Retinal pigment epithelial cell (primary cell): ENCODE data around the gene CCDC154.

ENCODE experiments used
- DNase-seq: peaks from one replicate; pipeline ENCODE4 v3.0.0-alpha.2; 2010; ENCODE audit warnings: low read depth
- H3K4me3 ChIP-seq: 2 replicates; pipeline ENCODE4 v1.5.1; 2011; ENCODE audit warnings: mild to moderate bottlenecking, low read length, control low read depth, moderate library complexity
- CTCF ChIP-seq: conservative IDR thresholded peaks from 2 replicates; pipeline ENCODE4 v1.5.1; 2011; ENCODE audit warnings: low read depth, low read length, control low read depth, inconsistent platforms

Gene CCDC154

GRCh38 chr16:1458336-1458976 is 14.1 kb upstream of the CCDC154 start:
- DNase-seq: no peak
- H3K4me3 ChIP-seq: no peak overlapping the region
- TF ChIP-seq CTCF: no peak

GRCh38 chr16:1457489-1458245 is 13.3 kb upstream of the CCDC154 start:
- TF ChIP-seq CTCF: no peak
- H3K4me3 ChIP-seq: no peak overlapping the region
- no peak for DNase-seq

GRCh38 chr16:1456951-1457350 is 12.6 kb upstream of the CCDC154 start:
- DNase-seq: no peak
- no peak for TF ChIP-seq CTCF
- no peak overlapping the region for H3K4me3 ChIP-seq

GRCh38 chr16:1455190-1456171 is 11.1 kb upstream of the CCDC154 start:
- H3K4me3 ChIP-seq: no peak overlapping the region
- DNase-seq: no peak
- no peak for TF ChIP-seq CTCF

- H3K4me3 ChIP-seq: no peak overlapping the region
- TF ChIP-seq CTCF: no peak
- no peak for DNase-seq
Measured at GRCh38 chr16:1454561-1454960, 10.2 kb upstream of the CCDC154 start.

GRCh38 chr16:1453316-1453715 is 9.0 kb upstream of the CCDC154 start:
- no peak for DNase-seq
- TF ChIP-seq CTCF: no peak
- no peak overlapping the region for H3K4me3 ChIP-seq
